B cell (primary cell): ENCODE measurements around the gene WWC2. TPM values are rescaled to one million over a fixed set of nuclear protein-coding genes. Genes with fewer than 3 reads are reported as not detected.

ENCODE experiments used
- ATAC-seq: fragments of 200-7000 bp; cut with Tn5 transposase; one replicate; pipeline ENCODE4 v1.10.0; 2021; ENCODE audit warnings: low read depth, mild to moderate bottlenecking, moderate number of reproducible peaks, moderate library complexity
- CTCF ChIA-PET: fragments of 350-600 bp; sonication (Branson Sonifier 250); formaldehyde crosslinking; loops from one replicate; lab custom pipeline; 2021; ENCODE audit warnings: antibody characterized with exemption, inconsistent platforms; lab: Charles Lee
- POLR2A ChIA-PET: fragments of 350-600 bp; sonication (Branson Sonifier 250); formaldehyde crosslinking; loops from one replicate; lab custom pipeline; 2021; ENCODE audit warnings: antibody characterized with exemption; lab: Charles Lee
- DNase-seq: peaks from one replicate; pipeline ENCODE4 v3.0.0; 2013
- H2AFZ ChIP-seq: 2 replicates; pipeline ENCODE4 v1.6.1; 2012; ENCODE audit warnings: mild to moderate bottlenecking, low read depth, low read length; ENCODE audit not compliant: insufficient read depth, poor library complexity, severe bottlenecking
- H3K27ac ChIP-seq, 2 donors: 1 replicate in 1 of 2; 2 replicates in 1 of 2; pipeline ENCODE4 v1.5.1; 2012 to 2013; ENCODE audit warnings: low read length in 2 of 2, mild to moderate bottlenecking in 2 of 2, moderate library complexity in 1 of 2
- H3K27me3 ChIP-seq, 4 experiments: fragments of 200-600 bp in 1 of 4; sonication (generic) in 1 of 4; replicated peaks in 1 of 4; 1 replicate in 2 of 4; 2 replicates in 2 of 4; pipeline versions ENCODE4 v1.6.1 to v1.7.0; 2013 to 2016; ENCODE audit warnings: low read length in 3 of 4, mild to moderate bottlenecking in 2 of 4, mixed read lengths in 1 of 4, moderate library complexity in 1 of 4; ENCODE audit not compliant: insufficient read depth in 4 of 4, control insufficient read depth in 3 of 4; ENCODE audit errors: control extremely low read depth in 1 of 4
- H3K36me3 ChIP-seq, 2 experiments: replicated peaks in 1 of 2; 1 replicate in 1 of 2; 2 replicates in 1 of 2; pipeline versions ENCODE4 v1.6.1 to v1.7.1; 2013; ENCODE audit warnings: low read length in 1 of 2; ENCODE audit not compliant: insufficient read depth in 2 of 2, control insufficient read depth in 1 of 2; ENCODE audit errors: control extremely low read depth in 1 of 2, extremely low read depth in 1 of 2
- H3K4me1 ChIP-seq, 2 donors: fragments of 200-600 bp in 1 of 2; sonication (generic) in 1 of 2; 1 replicate in 1 of 2; 2 replicates in 1 of 2; pipeline versions ENCODE4 v1.5.1 to v1.6.1; 2013 to 2017; ENCODE audit warnings: low read length in 2 of 2; ENCODE audit not compliant: control insufficient read depth in 2 of 2, insufficient read depth in 2 of 2
- H3K4me2 ChIP-seq: replicated peaks from 2 replicates; pipeline ENCODE3; 2012; ENCODE audit warnings: mild to moderate bottlenecking, low read depth, low read length; ENCODE audit not compliant: poor library complexity, severe bottlenecking
- H3K4me3 ChIP-seq, 5 experiments: fragments of 200-600 bp in 1 of 5; sonication (generic) in 1 of 5; 1 replicate in 3 of 5; 2 replicates in 2 of 5; pipeline versions ENCODE4 v1.5.1 to v1.7.0; 2011 to 2016; ENCODE audit warnings: low read length in 4 of 5, mild to moderate bottlenecking in 4 of 5, low read depth in 2 of 5, control low read depth in 1 of 5, moderate library complexity in 1 of 5; ENCODE audit not compliant: insufficient read depth in 1 of 5; ENCODE audit errors: control extremely low read depth in 1 of 5, extremely low read depth in 1 of 5
- H3K79me2 ChIP-seq: fragments of 200-600 bp; sonication (generic); one replicate; pipeline ENCODE4 v1.6.0; 2016; ENCODE audit warnings: low read length; ENCODE audit not compliant: control insufficient read depth, insufficient read depth
- H3K9ac ChIP-seq: fragments of 200-600 bp; sonication (generic); 2 replicates; pipeline ENCODE4 v1.6.1; 2017; ENCODE audit warnings: mild to moderate bottlenecking, low read length, moderate library complexity
- H3K9me3 ChIP-seq, 3 donors: one replicate each; pipeline versions ENCODE4 v1.6.1 to v1.7.1; 2013; ENCODE audit warnings: low read length in 2 of 3; ENCODE audit not compliant: control insufficient read depth in 2 of 3, insufficient read depth in 1 of 3; ENCODE audit errors: control extremely low read depth in 1 of 3
- H4K20me1 ChIP-seq: 2 replicates; pipeline ENCODE4 v1.6.0; 2012; ENCODE audit warnings: mild to moderate bottlenecking, low read length; ENCODE audit not compliant: insufficient read depth, control insufficient read depth, poor library complexity, severe bottlenecking
- H3K27ac Mint-ChIP-seq: one replicate; pipeline ENCODE4 v1.8.0; 2021; ENCODE audit warnings: mixed read lengths
- H3K27me3 Mint-ChIP-seq: one replicate; pipeline ENCODE4 v1.8.0; 2021; ENCODE audit warnings: mixed read lengths
- H3K4me1 Mint-ChIP-seq: one replicate; pipeline ENCODE4 v1.8.0; 2021; ENCODE audit warnings: mixed read lengths
- H3K4me3 Mint-ChIP-seq: one replicate; pipeline ENCODE4 v1.8.0; 2021; ENCODE audit warnings: mixed read lengths
- H3K9me3 Mint-ChIP-seq: one replicate; pipeline ENCODE4 v1.8.0; 2022; ENCODE audit warnings: mixed read lengths; ENCODE audit not compliant: insufficient read depth
- CTCF ChIP-seq: fragments of 200-600 bp; IDR thresholded peaks from one replicate; pipeline ENCODE4 v1.8.0; 2022; ENCODE audit warnings: antibody characterized with exemption, mild to moderate bottlenecking
- EZH2 ChIP-seq: IDR thresholded peaks from 2 replicates; pipeline ENCODE4 v1.6.1; 2012; ENCODE audit warnings: borderline replicate concordance, low read depth, mild to moderate bottlenecking, moderate library complexity, low read length; ENCODE audit not compliant: insufficient read depth, poor library complexity, severe bottlenecking
- WGBS: methylation state at CpG from one replicate; pipeline ENCODE4 v1.1.5; 2013; ENCODE audit warnings: missing lambda C conversion rate; ENCODE audit not compliant: insufficient coverage; 5-methylcytosine and 5-hydroxymethylcytosine counted together
- intact Hi-C: fragments of 100-400 bp; cut with micrococcal nuclease; formaldehyde crosslinking; loops from one replicate; pipeline ENCODE4 v1.10.0; 2022
- polyA plus RNA-seq: library from polyadenylated mRNA; depleted of rRNA; stranded (reverse); fragments of >200 nt; gene quantifications from 2 replicates; pipeline ENCODE4 v1.2.3, GENCODE V29; 2012
- total RNA-seq, 2 donors: library from RNA; stranded (reverse); fragments of 120-200 nt in 1 of 2; gene quantifications; 1 replicate in 1 of 2; 2 replicates in 1 of 2; pipeline versions ENCODE4 v1.2.3 to v1.2.4, GENCODE V29; 2013 to 2022

The WWC2 gene
- total and polyA plus RNA-seq, 2 donors (not counting 1 experiment from before 2014, with no cell fraction given), result 0.07 to 0.32 TPM

DNA sequence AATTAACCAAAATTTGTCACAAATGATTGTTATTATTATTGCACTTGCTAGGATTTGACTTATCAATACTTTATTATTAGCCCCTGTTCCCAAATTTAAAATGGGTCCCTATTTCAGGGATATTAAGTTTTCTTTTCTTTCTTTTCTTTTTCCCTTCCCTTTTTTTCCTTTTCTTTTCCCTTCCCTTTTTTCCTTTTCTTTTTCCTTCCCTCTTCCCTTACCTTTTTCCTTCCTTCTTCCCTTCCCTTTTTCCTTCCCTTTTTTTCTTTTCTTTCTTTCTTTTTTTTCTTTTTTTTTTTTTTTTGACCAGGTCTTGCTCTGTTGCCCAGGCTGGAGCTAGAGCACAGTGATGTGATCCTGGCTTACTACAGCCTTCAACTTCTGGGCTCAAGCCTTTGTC, 33.8 kb downstream of the WWC2 start:
- Mint-ChIP-seq H3K27ac (no peak overlapping the region), H3K9me3 (no peaks in the 10 kb centered on the region), H3K27me3 (peaks cover 14% of the 10 kb centered on the region), H3K4me3 (no peak overlapping the region), H3K4me1 (no peaks in the 10 kb centered on the region)
- intact Hi-C loops, result no loop called here
- DNase-seq, result no peak
- POLR2A ChIA-PET, result no interaction called here
- Histone ChIP-seq H3K4me3 (no peak overlapping the region), H3K4me2 (no peak overlapping the region), H3K36me3 (no peaks in the 10 kb centered on the region), H3K9ac (no peak overlapping the region), H4K20me1 (no peaks in the 10 kb centered on the region), H3K4me1 (no peaks in the 10 kb centered on the region), H3K27ac (no peak overlapping the region), H3K27me3 (no peaks in the 10 kb centered on the region), H3K79me2 (no peaks in the 10 kb centered on the region), H2AFZ (no peak overlapping the region), H3K9me3 (no peaks in the 10 kb centered on the region)
- no peak for ATAC-seq
- TF ChIP-seq CTCF, result no peak
- no peak for TF ChIP-seq EZH2
- CTCF ChIA-PET, result no interaction called here

DNA sequence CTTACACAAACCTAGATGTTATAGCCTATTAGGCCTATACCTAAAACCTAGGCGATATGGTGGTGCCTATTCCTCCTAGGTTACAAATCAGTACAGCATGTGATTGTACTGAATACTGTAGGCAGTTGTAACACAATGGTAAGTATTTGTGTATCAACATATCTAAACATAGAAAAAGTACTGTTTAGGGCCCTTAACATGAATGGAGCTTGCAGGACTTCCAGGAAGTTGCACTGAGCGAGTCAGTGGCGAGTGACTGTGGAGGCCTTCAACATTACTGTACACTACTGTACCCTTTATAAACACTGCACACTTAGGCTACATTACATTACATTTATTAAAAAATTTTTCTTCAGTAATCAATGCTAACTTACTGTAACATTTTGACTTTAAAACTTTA, 37.8 kb downstream of the WWC2 start:
- TF ChIP-seq CTCF, result no peak
- no peak for TF ChIP-seq EZH2
- ChIA-PET POLR2A (no interaction called here), CTCF (no interaction called here)
- H3K9me3 Mint-ChIP-seq, result no peaks in the 10 kb centered on the region
- no peak overlapping the region for H3K4me3 Mint-ChIP-seq
- H3K27me3 Mint-ChIP-seq, result peaks cover 21% of the 10 kb centered on the region
- no peak overlapping the region for H3K27ac Mint-ChIP-seq
- H4K20me1 ChIP-seq, result no peaks in the 10 kb centered on the region
- H2AFZ ChIP-seq, result no peak overlapping the region
- H3K4me2 ChIP-seq, result no peak overlapping the region
- intact Hi-C loops, result no loop called here
- no peak overlapping the region for H3K4me3 ChIP-seq
- H3K9me3 ChIP-seq, result no peaks in the 10 kb centered on the region
- no peaks in the 10 kb centered on the region for H3K27me3 ChIP-seq
- H3K4me1 Mint-ChIP-seq, result no peaks in the 10 kb centered on the region
- ATAC-seq, result no peak
- WGBS, result no CpG with 5 or more reads among the region's 3 CpGs
- H3K36me3 ChIP-seq, result no peaks in the 10 kb centered on the region
- H3K27ac ChIP-seq, result no peak overlapping the region
- no peaks in the 10 kb centered on the region for H3K4me1 ChIP-seq
- no peak for DNase-seq
- no peaks in the 10 kb centered on the region for H3K79me2 ChIP-seq
- no peak overlapping the region for H3K9ac ChIP-seq
